DOHH2 (cell line): Measurements from ENCODE around the gene ARRB2.

ENCODE experiments used
- H3F3A ChIP-seq: fragments of 200-600 bp; sonication (generic), shearing (Covaris generic); 2 replicates; pipeline ENCODE4 v1.6.0; 2016; ENCODE audit warnings: antibody characterized with exemption, mild to moderate bottlenecking; ENCODE audit not compliant: control insufficient read depth, insufficient read depth
- H3K27ac ChIP-seq: fragments of 200-600 bp; sonication (generic); 2 replicates; pipeline ENCODE4 v1.5.1; 2014; ENCODE audit warnings: low read depth, mild to moderate bottlenecking, low read length, moderate library complexity
- H3K27me3 ChIP-seq: fragments of 200-600 bp; sonication (generic); 2 replicates; pipeline ENCODE4 v1.6.1; 2014; ENCODE audit warnings: mild to moderate bottlenecking, low read length, mixed read lengths; ENCODE audit not compliant: control insufficient read depth
- H3K36me3 ChIP-seq: fragments of 200-600 bp; sonication (generic); 2 replicates; pipeline ENCODE4 v1.6.1; 2014; ENCODE audit warnings: mild to moderate bottlenecking, low read length, moderate library complexity, mixed read lengths; ENCODE audit not compliant: control insufficient read depth
- H3K4me1 ChIP-seq: fragments of 200-600 bp; sonication (generic); 2 replicates; pipeline ENCODE4 v1.6.1; 2014; ENCODE audit warnings: mild to moderate bottlenecking, low read length, mixed read lengths; ENCODE audit not compliant: control insufficient read depth
- H3K4me2 ChIP-seq: fragments of 200-600 bp; sonication (generic); 2 replicates; pipeline ENCODE4 v1.6.0; 2014; ENCODE audit warnings: mild to moderate bottlenecking, low read length, moderate library complexity
- H3K4me3 ChIP-seq: fragments of 200-600 bp; sonication (generic); 2 replicates; pipeline ENCODE4 v1.5.1; 2014; ENCODE audit warnings: mild to moderate bottlenecking, low read length, mixed read lengths
- H3K79me2 ChIP-seq: fragments of 200-600 bp; sonication (generic); 2 replicates; pipeline ENCODE4 v1.6.1; 2014; ENCODE audit warnings: mild to moderate bottlenecking, low read length, mixed read lengths; ENCODE audit not compliant: control insufficient read depth
- H3K9me2 ChIP-seq: fragments of 200-600 bp; sonication (generic); replicated peaks from 2 replicates; pipeline ENCODE4 v1.6.1; 2014; ENCODE audit warnings: mild to moderate bottlenecking, low read length, mixed read lengths; ENCODE audit not compliant: control insufficient read depth
- H3K9me3 ChIP-seq: fragments of 200-600 bp; sonication (generic); 2 replicates; pipeline ENCODE4 v1.6.1; 2014; ENCODE audit warnings: antibody characterized with exemption, low read length, mixed read lengths; ENCODE audit not compliant: control insufficient read depth, insufficient read depth
- H4K20me1 ChIP-seq: fragments of 200-600 bp; sonication (generic); 2 replicates; pipeline ENCODE4 v1.6.0; 2014; ENCODE audit warnings: low read depth, mild to moderate bottlenecking, antibody characterized with exemption, low read length, moderate library complexity; ENCODE audit not compliant: control insufficient read depth, insufficient read depth
- EZH2phosphoT487 ChIP-seq: fragments of 200-600 bp; sonication (generic); IDR thresholded peaks from 2 replicates; pipeline ENCODE4 v1.6.1; 2017; ENCODE audit warnings: borderline replicate concordance, mild to moderate bottlenecking, antibody characterized with exemption, low read length, moderate library complexity, mixed read lengths
- TF ChIP-seq, protein P1 (sequence below): fragments of 200-600 bp; sonication (generic); IDR thresholded peaks from one replicate; pipeline ENCODE4 v1.5.1; 2014; ENCODE audit warnings: antibody characterized with exemption, mild to moderate bottlenecking, low read depth, low read length; ENCODE audit not compliant: poor library complexity, severe bottlenecking

The ARRB2 gene

GRCh38 chr17:4690745-4691144 is 19.7 kb upstream of the ARRB2 start:
- H3K27ac ChIP-seq, result no peak overlapping the region

GRCh38 chr17:4691686-4692085 is 18.7 kb upstream of the ARRB2 start:
- no peaks in the 10 kb centered on the region for H3K27me3 ChIP-seq
- H3K27ac ChIP-seq, result no peak overlapping the region
- no peaks in the 10 kb centered on the region for H3K9me2 ChIP-seq
- no peaks in the 10 kb centered on the region for H3K4me1 ChIP-seq
- TF ChIP-seq EZH2phosphoT487, result no peak
- TF ChIP-seq, protein P1, sequence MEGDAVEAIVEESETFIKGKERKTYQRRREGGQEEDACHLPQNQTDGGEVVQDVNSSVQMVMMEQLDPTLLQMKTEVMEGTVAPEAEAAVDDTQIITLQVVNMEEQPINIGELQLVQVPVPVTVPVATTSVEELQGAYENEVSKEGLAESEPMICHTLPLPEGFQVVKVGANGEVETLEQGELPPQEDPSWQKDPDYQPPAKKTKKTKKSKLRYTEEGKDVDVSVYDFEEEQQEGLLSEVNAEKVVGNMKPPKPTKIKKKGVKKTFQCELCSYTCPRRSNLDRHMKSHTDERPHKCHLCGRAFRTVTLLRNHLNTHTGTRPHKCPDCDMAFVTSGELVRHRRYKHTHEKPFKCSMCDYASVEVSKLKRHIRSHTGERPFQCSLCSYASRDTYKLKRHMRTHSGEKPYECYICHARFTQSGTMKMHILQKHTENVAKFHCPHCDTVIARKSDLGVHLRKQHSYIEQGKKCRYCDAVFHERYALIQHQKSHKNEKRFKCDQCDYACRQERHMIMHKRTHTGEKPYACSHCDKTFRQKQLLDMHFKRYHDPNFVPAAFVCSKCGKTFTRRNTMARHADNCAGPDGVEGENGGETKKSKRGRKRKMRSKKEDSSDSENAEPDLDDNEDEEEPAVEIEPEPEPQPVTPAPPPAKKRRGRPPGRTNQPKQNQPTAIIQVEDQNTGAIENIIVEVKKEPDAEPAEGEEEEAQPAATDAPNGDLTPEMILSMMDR, result no peak
- H4K20me1 ChIP-seq, result no peaks in the 10 kb centered on the region
- H3K4me3 ChIP-seq, result no peak overlapping the region
- H3K36me3 ChIP-seq, result peaks cover 67% of the 10 kb centered on the region
- no peaks in the 10 kb centered on the region for H3F3A ChIP-seq
- no peak overlapping the region for H3K4me2 ChIP-seq
- no peaks in the 10 kb centered on the region for H3K9me3 ChIP-seq
- H3K79me2 ChIP-seq, result peaks cover 92% of the 10 kb centered on the region

More at GRCh38 chr17:4690745-4691144, 19.7 kb upstream of the ARRB2 start:
- Histone ChIP-seq H4K20me1 (no peaks in the 10 kb centered on the region), H3F3A (no peaks in the 10 kb centered on the region), H3K9me3 (no peaks in the 10 kb centered on the region), H3K9me2 (no peaks in the 10 kb centered on the region), H3K4me3 (no peak overlapping the region), H3K36me3 (peaks cover 65% of the 10 kb centered on the region), H3K4me2 (no peak overlapping the region), H3K4me1 (no peaks in the 10 kb centered on the region), H3K79me2 (peaks cover 91% of the 10 kb centered on the region), H3K27me3 (no peaks in the 10 kb centered on the region)
- no peak for TF ChIP-seq EZH2phosphoT487
- TF ChIP-seq, protein P1, result no peak

DNA sequence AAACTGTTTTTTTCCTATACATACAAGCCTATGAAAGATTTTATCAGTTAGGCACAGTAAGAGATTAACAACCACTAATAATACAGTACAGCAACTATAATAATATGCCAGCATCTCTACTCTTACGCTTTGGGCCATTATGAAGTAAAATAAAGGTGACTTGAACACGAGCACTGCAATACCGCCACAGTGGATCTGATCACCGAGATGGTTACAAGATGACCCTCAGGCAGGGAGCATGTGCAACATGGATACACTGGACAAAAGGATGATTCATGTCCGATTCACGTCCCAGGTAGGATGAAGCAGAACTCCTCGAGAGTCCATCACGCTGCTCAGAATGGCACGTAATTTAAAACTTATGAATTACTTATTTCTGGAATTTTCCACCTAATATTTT is 17.0 kb upstream of the ARRB2 start:
- Histone ChIP-seq H3K4me1 (no peaks in the 10 kb centered on the region), H3K4me3 (no peak overlapping the region), H3K27me3 (no peaks in the 10 kb centered on the region), H3K9me3 (no peaks in the 10 kb centered on the region), H3F3A (no peaks in the 10 kb centered on the region), H3K9me2 (no peaks in the 10 kb centered on the region), H3K4me2 (no peak overlapping the region), H3K36me3 (peaks cover 71% of the 10 kb centered on the region), H3K79me2 (peaks cover 94% of the 10 kb centered on the region), H4K20me1 (peaks cover 4% of the 10 kb centered on the region; the same call in 1 of the 2 replicates), H3K27ac (no peak overlapping the region)
- TF ChIP-seq, protein P1, result no peak
- no peak for TF ChIP-seq EZH2phosphoT487
